ENCODE data around the gene DYNC2H1.

Gene DYNC2H1, protein sequence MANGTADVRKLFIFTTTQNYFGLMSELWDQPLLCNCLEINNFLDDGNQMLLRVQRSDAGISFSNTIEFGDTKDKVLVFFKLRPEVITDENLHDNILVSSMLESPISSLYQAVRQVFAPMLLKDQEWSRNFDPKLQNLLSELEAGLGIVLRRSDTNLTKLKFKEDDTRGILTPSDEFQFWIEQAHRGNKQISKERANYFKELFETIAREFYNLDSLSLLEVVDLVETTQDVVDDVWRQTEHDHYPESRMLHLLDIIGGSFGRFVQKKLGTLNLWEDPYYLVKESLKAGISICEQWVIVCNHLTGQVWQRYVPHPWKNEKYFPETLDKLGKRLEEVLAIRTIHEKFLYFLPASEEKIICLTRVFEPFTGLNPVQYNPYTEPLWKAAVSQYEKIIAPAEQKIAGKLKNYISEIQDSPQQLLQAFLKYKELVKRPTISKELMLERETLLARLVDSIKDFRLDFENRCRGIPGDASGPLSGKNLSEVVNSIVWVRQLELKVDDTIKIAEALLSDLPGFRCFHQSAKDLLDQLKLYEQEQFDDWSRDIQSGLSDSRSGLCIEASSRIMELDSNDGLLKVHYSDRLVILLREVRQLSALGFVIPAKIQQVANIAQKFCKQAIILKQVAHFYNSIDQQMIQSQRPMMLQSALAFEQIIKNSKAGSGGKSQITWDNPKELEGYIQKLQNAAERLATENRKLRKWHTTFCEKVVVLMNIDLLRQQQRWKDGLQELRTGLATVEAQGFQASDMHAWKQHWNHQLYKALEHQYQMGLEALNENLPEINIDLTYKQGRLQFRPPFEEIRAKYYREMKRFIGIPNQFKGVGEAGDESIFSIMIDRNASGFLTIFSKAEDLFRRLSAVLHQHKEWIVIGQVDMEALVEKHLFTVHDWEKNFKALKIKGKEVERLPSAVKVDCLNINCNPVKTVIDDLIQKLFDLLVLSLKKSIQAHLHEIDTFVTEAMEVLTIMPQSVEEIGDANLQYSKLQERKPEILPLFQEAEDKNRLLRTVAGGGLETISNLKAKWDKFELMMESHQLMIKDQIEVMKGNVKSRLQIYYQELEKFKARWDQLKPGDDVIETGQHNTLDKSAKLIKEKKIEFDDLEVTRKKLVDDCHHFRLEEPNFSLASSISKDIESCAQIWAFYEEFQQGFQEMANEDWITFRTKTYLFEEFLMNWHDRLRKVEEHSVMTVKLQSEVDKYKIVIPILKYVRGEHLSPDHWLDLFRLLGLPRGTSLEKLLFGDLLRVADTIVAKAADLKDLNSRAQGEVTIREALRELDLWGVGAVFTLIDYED (N-terminal part only)

DNA sequence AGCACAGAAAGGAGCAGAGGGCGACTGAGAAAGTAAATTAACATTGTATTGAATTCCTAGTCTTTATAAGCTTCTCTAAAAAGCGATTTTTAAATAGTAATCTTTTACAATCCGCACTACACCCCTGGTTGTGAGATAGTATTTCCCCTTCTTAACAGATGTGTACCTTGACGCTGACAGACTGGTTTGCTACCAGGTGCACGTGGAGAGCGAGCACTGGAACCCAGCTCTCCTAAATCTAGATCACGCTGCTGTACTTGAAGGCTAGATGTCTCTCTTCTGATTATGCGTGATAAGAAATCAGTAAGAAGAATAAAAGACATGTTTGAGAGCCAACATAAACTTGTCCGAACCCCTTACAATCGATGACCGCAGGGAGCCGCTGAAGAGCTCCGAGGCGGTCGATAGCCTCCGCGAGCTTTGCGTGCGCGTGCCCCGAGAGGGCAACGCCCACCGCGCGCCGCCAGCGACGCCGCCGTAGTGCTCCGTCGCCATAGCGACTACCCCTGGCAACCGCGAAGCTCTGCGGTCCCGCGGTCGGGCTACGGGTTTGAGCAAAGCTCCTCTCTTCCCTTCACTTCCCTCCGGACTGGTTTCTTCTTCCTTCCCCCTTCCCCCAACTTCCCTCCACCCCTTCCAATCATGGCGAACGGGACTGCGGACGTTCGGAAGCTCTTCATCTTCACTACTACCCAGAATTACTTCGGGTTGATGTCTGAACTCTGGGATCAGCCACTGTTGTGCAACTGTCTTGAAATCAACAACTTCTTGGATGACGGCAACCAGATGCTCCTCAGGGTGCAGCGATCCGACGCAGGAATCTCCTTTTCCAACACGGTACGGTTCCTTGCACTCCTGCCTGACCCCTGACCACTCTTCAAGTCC lies at the start of gene DYNC2H1:
Gene DYNC2H1, plus strand, starts transcription at position 494 of the 885 bp plus-strand sequence. Its CDS starts 149 bp downstream, at position 643.
- peak; percentile 32 for DNase-seq

DNA sequence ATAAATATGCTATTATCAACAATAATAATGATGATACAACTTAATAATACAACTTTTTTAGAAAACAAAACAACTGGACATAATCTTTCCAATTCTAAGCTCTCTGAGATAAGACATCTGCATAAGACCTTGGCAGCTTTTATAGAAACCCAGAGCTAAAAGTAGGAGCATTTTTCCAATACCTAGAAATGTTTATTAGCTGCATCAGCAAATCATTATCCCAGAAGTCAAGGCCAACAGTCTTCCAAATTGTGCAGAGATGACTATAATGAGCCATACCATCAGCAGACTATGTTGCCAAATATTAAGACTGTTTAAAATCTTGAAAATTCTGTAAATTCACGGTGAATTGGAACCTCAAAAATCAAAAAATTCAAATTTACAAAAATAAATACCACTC lies 47.6 kb upstream of the DYNC2H1 start:
- DNase-seq, result no peak

DNA sequence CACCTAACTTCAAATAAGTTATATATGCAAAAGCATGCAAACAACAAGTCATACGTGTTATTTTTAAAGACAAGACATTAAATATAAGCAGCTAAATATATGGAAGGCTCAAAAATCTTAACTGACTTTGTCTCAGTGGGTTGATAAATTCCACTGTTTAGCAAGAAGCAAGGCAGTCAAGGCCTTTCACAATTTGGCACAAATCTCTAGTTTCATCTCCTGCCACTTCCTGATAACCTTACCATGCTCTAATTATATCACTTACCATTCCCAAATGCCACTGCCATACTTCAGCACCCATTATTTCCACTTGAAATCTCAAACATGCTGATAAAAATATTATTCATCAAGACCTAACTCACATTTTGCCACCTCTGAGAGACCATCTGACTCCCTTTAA lies 42.1 kb upstream of the DYNC2H1 start:
- no peak for DNase-seq

DNA sequence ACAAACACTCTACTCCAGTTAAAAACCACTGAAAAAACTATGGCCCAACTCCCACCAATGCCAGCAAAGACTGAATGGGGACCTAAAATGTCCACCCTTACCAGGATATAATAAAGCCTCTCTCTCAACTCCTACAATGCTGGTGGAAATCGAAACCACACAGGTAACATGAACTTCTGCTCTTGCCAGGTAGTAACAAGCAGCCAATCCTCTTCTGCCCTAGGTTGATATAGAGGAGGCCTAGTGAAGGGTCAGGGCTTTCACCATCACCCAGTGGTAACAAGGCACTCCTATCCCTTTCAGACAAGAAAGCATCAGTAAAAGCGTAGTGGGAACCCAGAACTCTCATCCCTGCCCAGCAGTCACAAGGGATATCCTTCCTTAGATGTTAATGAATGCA lies 39.9 kb upstream of the DYNC2H1 start:
- no peak for DNase-seq

DNA sequence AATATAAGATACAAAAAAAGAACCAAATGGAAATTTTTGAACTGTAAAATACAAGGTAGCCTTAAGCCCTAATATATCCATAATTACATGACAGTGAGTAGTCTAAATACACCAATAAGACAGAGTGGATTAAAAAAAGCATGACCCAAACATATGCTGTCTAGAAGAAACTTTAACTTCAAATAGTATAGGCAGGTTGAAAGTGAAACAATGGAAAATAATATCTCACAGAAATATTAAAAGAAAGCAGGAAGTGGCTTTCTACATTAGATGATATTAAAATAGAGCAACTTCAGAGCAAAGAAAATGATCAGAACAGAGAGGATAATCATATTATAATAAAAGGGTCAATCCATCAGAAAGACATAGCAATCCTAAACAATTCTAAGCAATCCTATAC lies 39.1 kb upstream of the DYNC2H1 start:
- no peak for DNase-seq

DNA sequence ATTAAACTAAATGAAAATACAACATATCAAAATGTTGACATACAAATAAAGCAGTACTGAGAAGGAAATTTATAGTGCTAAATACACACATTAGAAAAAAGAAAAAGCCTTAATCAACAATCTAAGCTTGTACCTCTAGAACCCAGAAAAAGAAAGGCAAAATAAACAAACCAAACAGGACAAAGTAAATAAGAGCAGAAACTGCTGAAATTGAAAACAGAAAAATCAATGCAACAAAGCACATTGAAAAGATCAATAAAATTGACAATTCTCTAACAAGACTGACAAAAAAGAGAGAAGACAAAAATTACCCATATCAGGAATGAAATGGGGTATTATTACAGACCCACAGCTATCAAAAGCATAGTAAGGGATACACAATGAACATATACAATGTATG lies 38.2 kb upstream of the DYNC2H1 start:
- no peak for DNase-seq

DNA sequence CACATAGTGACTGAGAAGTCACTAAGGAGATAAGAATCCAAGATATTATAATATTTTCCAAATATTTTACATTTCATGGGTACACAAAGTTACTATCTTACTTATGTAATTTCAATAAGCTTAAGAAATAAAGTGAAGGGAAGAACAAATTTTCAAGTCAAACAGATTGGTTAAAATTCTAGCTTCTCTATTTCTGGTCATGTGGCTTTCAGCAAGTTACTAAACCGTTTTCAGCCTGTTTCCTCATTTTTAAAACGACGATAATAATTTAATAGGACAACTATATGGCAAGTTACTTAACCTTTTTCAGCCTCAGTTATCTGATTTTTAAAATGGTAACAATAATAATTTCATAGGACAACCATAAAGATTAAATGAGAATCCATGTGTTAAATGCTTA lies 32.9 kb upstream of the DYNC2H1 start:
- no peak for DNase-seq

DNA sequence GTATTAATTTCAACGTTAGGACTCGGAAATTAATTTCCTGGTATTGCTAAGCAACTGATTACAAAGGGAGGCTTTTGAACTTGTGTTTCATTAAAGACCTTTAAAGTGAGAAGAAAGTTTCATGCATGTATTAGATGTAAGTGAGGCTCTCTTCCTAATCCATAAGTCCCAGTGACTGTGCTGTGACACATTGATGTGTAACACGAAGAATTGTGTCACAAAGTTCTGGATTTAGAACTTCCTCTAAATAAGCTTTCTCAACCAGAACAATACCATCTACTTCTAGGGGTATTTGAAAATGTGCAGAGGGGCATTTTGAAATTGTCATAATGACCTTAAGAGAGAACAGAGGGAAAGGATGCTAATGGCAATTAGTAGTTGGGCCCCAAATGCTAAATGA lies 31.7 kb upstream of the DYNC2H1 start:
- DNase-seq, result no peak

DNA sequence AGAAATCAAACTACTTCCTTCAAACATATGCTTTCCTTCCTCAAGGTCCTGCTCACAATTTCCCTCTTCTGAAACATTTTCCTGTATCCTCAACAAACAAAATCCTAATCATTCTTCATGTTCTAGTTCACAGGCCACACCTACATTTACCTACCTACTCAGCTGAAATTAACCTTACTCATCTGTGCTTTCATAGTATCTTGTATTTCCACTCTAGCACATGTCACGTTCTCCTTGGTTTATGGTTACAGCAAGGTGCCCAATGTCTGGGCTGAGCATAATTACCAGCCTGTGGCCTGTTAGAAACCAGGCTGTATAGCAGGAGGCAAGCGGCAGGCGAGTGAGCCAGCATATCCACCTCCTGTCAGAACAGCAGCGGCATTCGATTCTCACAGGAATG lies 30.5 kb upstream of the DYNC2H1 start:
- DNase-seq, result no peak

DNA sequence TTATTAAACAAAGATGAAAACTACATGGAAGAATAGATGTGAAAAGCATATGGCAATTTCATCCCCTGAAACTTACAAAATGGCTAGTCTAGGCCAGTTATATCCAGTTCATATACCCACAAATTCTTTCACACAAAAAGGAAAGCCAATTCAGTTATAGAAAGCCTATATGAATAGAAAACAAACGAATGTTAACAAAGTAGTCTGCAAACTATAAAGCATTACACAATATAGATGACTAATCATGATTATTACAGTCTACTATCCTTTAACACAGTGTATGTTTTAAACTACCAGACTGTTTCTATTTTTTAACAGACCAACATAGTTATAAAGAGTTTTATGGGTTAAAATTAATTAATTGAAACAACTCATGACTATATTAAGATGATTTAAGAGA lies 29.4 kb upstream of the DYNC2H1 start:
- DNase-seq, result no peak

DNA sequence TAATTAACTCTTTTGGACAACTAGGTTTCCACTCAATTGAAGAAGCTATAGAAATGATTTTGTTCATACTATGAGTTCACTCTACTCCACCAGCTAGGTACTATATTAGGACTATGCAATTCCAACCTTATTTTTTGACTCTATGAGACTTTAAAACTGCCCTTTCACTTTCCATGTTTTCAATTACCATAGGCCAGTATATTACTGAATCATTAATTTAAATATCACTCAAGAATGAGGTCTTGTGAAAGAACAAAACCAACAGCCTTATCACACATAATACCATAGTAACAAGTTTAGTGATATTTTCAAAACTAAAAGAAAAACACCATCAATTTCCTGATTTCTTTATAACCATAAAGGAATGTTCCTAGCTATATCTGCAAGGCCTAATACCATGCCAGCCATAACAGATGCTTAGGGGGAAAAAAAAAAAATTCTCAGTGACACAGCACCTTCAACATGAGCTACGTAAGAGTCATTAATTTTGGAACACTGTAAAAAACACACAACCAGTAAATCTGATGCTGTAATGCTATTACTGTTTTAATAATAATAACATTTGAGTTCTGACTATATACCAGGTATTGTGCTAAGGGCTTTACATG lies 23.4 kb upstream of the DYNC2H1 start:
- DNase-seq, result no peak

DNA sequence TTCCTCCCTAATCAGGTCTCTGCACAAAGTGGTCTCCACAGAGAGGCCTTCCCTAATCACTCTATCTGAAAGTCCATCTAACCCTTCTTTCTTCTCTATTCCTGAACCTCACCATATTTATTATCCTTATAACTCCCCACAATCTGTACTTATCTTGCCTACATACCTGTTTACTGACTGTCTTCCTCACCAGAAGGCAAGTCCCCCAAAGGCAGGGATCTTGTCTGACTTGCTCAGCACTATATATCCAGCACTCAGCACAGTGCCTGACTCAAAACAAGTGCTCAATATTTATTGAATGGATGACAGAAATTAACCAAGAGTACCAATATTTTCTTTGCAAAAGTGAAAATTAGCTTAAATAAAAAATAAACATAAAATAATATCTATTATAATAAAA lies 22.8 kb upstream of the DYNC2H1 start:
- no peak for DNase-seq

DNA sequence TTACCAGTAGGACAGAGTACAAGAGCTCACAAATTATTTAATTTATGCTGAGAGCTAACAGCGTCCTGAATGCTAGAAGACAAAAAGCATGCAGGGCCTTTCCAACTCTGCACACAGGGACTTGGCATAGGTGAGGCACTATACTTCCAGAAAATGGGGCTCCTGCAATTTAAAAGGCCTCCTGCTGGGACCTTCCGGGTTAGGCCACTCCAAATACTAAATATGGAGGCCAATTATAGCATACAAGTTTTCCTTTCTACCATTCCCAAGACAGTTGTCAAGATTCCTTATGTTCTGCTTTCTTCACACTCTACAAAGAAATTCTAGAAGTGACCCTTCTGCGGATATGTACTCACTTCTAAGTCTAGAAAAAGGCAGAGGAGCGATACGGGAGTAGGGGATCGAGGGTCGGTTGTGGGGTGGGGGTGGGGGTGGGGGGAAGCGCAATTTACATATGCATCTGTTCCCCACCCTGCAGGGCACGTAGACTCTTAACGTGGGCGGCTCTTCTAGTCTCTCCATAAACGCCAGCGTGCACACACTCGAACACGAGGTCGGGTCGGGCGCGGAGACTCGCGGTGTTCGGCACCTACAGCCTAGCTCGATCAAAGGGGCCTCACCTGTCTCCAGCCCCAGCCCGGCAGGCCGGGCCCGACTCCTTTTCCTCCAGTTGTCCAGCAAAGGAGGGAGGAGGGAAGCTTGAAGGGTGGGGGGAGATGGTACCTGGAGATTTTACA lies 18.0 kb upstream of the DYNC2H1 start:
- DNase-seq, result no peak

DNA sequence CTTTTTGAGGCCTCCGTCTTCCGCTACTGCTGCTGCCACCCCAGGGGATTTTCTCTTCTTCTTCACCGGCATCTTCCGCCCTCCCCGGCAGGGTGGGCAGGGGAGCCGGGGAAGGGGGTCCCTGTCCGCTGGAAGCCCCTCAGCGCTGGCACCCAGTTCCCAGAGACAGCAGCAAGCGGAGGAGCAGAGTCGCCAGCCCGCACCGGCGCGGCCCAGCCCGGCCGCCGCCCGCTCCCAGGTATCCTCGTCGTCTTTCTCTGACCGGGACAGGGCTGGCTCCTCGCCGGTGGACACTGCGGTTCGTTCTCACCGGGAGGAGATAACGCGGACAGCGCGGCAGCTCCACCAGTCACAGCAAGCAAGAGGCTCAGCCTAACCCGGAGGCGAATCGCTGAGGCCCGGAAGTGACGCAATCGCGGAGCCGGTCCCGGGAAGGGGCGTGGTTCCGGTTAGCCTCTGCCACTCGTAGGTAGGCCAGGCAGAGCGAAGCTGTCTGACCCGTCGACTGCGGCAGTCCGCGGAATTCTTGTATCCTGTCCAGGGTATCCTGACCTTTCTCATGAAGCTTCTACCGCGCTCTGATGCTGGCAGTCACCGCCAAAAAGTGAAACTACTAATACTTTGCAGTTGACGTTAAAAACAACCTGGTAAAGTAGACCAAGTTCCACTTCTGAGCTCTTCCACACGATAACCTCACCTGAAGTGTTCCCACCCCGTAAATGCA lies 17.3 kb upstream of the DYNC2H1 start, which contains the start of gene DCUN1D5:
Gene DCUN1D5, minus strand, starts transcription at position 360 of the 724 bp plus-strand sequence. Its CDS starts 288 bp downstream, at position 72.
- DNase-seq, result peak; percentile 58

DNA sequence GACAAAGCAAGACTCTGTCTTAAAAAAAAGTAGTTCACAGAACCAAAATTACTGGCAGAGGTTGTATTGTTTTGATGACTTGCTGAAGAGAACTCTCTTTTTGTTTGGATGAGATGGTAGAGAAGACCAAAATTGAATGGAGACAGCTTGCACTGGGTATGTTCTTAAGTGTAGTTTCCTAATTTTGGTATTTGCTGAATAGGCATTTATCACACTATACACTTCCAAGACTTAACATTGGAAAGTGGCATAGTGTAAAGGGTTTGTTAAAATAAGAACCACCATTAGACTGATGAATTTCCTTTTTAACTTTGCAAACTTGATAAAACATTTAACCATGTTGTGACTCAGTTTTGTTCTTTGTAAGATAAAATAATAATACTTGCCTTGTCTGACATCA lies 11.9 kb upstream of the DYNC2H1 start:
- DNase-seq, result no peak

DNA sequence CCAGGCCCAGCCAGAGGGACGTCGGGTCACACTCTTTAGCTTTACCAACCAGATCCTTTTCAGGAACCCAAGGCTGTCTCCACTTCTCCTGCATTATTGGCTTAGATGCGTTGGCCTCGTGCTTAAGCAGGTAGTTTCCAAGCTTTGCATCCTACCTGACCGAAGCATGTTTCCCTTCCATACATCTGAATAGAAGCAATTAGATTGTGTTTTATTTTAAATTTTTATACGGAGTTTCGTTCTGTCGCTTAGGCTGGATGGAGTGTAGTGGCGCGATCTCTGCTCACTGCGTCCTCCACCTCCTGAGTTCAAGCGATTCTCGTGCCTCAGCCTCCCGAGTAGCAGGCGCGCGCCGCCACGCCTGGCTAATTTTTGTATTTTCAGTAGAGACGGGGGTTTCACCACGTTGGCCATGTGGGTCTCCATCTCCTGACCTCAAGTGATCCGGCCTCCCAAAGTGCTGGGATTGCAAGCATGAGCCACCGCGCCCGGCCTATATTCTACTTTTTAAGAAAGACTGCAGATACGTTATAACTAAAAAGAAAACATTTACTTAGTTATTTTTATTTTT lies 677 bp downstream of the DYNC2H1 start:
- DNase-seq, result no peak

DNA sequence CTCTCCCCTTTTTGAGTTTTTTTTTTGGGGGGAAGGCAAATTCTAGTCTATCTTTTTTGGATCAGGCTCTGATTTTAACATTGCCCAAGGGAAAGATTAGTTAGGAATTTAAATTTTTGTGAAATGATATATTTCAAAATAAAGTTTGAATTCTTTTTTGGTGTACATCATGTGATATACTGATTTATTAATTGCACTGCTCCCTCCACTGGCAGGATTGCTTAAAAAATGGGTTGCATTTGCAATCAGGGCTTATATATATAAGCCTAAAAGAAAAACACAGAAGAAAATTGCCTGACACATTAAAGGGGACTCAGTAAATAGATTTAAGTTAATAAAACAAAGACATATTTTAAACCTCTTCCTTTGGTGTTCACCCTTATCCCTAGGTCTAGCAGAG lies 1.2 kb downstream of the DYNC2H1 start:
- DNase-seq, result no peak

DNA sequence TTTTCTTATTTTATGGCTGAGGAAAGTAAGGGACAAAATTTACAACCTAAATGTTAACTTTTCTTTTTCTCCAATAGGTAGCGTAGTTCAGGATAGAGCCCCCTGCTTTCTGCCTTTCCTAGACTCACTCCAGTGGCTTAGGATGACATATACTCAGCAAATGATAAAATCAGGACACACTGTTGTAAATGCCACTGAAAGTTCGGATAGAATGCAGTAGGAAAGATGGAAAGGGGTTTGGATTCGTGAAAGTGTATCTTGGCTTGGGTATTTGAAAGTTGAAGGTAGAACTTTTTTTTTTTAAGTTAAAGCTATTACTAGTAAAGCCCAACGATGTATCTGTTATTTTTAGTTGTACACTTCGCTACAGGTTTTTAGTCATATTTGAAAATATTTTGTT lies 2.2 kb downstream of the DYNC2H1 start:
- no peak for DNase-seq

DNA sequence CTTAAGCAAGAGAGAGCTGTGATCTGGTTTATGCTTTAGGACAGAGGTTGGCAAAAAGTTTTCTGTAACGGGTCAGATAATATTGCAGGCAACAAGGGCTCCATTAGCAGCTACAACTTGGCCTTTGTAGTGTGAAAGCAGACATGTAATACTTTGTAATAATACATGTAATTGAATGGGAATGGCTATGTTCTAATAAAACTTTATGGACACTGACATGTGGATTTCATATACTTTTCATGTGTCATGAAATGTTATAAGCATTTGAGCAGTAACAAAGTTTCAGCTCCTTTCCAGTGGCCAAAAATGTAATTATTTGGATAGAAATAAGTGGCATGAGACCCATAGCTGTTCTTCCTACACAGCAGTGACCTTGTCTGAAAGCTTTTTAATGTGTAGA lies 3.1 kb downstream of the DYNC2H1 start:
- DNase-seq, result no peak

DNA sequence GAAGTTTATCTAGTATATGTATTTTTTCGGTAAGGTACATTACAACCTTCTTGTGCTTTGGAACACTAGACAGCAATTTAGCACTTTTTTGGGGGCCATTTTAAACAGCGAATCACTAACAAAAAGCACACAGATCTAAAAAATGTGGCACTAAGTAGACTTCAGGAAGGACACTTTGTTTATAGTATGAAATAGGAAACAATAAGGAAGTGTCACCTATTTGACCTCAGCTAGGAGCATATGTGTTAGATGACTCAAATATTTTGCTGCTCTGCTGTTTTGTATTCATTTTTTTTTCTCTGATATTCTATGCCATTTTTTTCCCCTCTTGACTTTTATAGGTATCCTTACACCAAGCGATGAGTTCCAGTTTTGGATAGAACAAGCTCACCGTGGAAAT lies 5.6 kb downstream of the DYNC2H1 start:
- no peak for DNase-seq
